ENCODE data around the gene PRR18. TPM values are rescaled to one million over a fixed set of nuclear protein-coding genes. Genes with fewer than 3 reads are reported as not detected.
A peak's percentile ranks its signal among the peaks of the same experiment; 100 is the strongest.

Gene PRR18
- total and polyA plus RNA-seq, 2 of the 8 experiments (the other 6 are each of a cell fraction or from before 2014, with no cell fraction given) = 0.08 to 0.19 TPM

- TF ChIP-seq CTCF (IDR thresholded peaks at IDR 0.05; ENCODE audit: control extremely low read depth in 1 of 3, insufficient read depth in 1 of 3, low read depth in 1 of 3, low read length in 3 of 3) (peak; percentile 78 to 88 (median 82)), SUZ12 (IDR thresholded peaks at IDR 0.05; ENCODE audit: low read length) (no peak), NRF1 (IDR thresholded peaks at IDR 0.05; ENCODE audit: low read depth, low read length) (no peak), RAD21 (IDR thresholded peaks at IDR 0.05 in 1 of 2, conservative IDR thresholded peaks at IDR 0.05 in 1 of 2; ENCODE audit: low read depth in 2 of 2, low read length in 2 of 2) (peak; percentile 82 to 85), RXRA (IDR thresholded peaks at IDR 0.05; ENCODE audit: insufficient read depth, low read depth, low read length) (no peak), POLR2AphosphoS5 (IDR thresholded peaks at IDR 0.05; ENCODE audit: low read depth, low read length) (no peak), SP1 (IDR thresholded peaks at IDR 0.05; ENCODE audit: low read depth, low read length) (no peak), MAX (IDR thresholded peaks at IDR 0.05) (peak; percentile 93)
These were observed 5.3 kb upstream of the PRR18 start (continued) for GRCh38 chr6:166313255-166314070.

Data from H1 (cell line).